ENCODE measurements around the gene OVOL2. TPM values are rescaled to one million over a fixed set of nuclear protein-coding genes. Genes with fewer than 3 reads are reported as not detected.

OVOL2 gene
- polyA plus RNA-seq, 5 donors, result 6.7 to 10.3 (median 8.1) TPM

GRCh38 chr20:18016772-18017171 lies 40.9 kb downstream of the OVOL2 start:
- no peak for DNase-seq

GRCh38 chr20:18014411-18014810 lies 43.3 kb downstream of the OVOL2 start:
- DNase-seq, result no peak

- no peak for DNase-seq
Measured at GRCh38 chr20:18012901-18013300, 44.8 kb downstream of the OVOL2 start.

GRCh38 chr20:18011951-18012645 lies 45.6 kb downstream of the OVOL2 start:
- no peak for DNase-seq

- DNase-seq, result no peak
Measured at GRCh38 chr20:18011482-18011881, 46.2 kb downstream of the OVOL2 start.

GRCh38 chr20:18009116-18009515 lies 48.6 kb downstream of the OVOL2 start:
- no peak for DNase-seq

- peak; percentile 64 to 67 for DNase-seq
Measured at GRCh38 chr20:18007534-18008292, 50.0 kb downstream of the OVOL2 start.

- DNase-seq, result no peak
Measured at GRCh38 chr20:18006684-18007083, 51.0 kb downstream of the OVOL2 start.

- no peak for DNase-seq
Measured at GRCh38 chr20:18005990-18006364, 51.7 kb downstream of the OVOL2 start.

GRCh38 chr20:18005170-18005989 lies 52.3 kb downstream of the OVOL2 start:
- DNase-seq, result no peak

GRCh38 chr20:18004384-18005031 lies 53.2 kb downstream of the OVOL2 start:
- DNase-seq, result no peak

- no peak for DNase-seq
Measured at GRCh38 chr20:18003897-18004296, 53.8 kb downstream of the OVOL2 start.

- no peak for DNase-seq
Measured at GRCh38 chr20:18001131-18001921, 56.4 kb downstream of the OVOL2 start.

- DNase-seq, result no peak
Measured at GRCh38 chr20:17999566-17999965, 58.1 kb downstream of the OVOL2 start.

- no peak for DNase-seq
Measured at GRCh38 chr20:17998446-17998845, 59.3 kb downstream of the OVOL2 start.

GRCh38 chr20:17995967-17996819 lies 61.5 kb downstream of the OVOL2 start:
- DNase-seq, result peak in 1 of 2 donors; percentile 66

- no peak for DNase-seq
Measured at GRCh38 chr20:17993546-17993945, 64.2 kb downstream of the OVOL2 start.

GRCh38 chr20:17992847-17993513 lies 64.7 kb downstream of the OVOL2 start:
- DNase-seq, result no peak

- no peak for DNase-seq
Measured at GRCh38 chr20:17992224-17992637, 65.5 kb downstream of the OVOL2 start.
